HepG2 (cell line): ENCODE data around the gene ABCB10.

Experiments used
- IKZF1 ChIP-seq: fragments of 450-650 bp; IDR thresholded peaks from 2 replicates; pipeline ENCODE4 v1.7.1; 2016
- ZNF274 ChIP-seq: sonication (generic); formaldehyde crosslinking; IDR thresholded peaks from 2 replicates; pipeline ENCODE4 v1.5.1; 2020; ENCODE audit warnings: mild to moderate bottlenecking, missing genetic modification reagents

DNA sequence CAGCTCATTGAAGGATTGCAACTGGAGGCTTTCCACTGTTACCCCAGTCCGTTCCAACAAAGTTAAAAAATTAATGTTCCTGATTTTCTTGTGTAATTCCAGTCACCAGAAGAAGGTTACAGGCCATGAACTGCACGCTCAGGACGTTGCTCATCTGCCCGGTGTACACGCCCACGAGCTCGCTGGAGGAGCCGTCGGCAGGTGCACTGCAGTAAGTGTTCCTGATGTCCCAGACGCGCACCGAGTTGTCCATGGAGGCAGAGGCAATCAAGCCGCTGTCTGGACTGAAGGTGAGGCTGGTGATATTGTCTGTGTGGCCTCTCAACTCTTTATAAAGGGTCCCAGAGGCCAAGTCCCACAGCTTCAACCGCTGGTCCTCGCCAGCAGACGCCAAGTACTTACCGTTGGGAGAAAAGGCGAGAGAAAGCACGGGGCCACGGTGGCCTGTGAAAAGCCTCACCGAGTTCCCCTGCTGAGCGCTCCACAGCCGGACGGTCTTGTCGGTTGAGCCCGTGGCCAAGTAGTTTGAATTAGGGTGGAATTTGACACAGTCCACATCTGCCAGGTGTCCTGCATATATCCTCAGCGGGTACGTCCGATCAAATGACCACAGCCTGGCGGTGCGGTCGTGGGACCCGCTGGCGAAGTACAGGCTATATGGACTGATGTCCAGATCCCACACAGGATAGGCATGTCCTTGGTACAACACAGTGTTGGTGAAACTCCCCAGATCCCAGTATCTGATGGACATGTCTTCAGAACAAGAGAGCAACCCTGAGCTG, 35.9 kb upstream of the ABCB10 start:
- no peak for TF ChIP-seq IKZF1
- no peak for TF ChIP-seq ZNF274 (CRISPR knock-in tag)
